ENCODE measurements around the gene PRRX2. TPM values are rescaled to one million over a fixed set of nuclear protein-coding genes. Genes with fewer than 3 reads are reported as not detected.
A peak's percentile ranks its signal among the peaks of the same experiment; 100 is the strongest.
"Not testable (repeated sequence)": the region's sequence is repeated elsewhere in the genome, so short reads cannot be mapped to it uniquely, and the experiment has no call there.

The PRRX2 gene
- total RNA-seq, 5 donors from 2014 or later (not counting 1 experiment from before 2014, with no cell fraction given), result 0.26 TPM; not detected in 4

- Mint-ChIP-seq H3K36me3 (no peaks in the 10 kb centered on the region), H3K9me3 (no peaks in the 10 kb centered on the region), H3K27me3 (no peaks in the 10 kb centered on the region), H3K27ac (no peak overlapping the region), H3K4me3 (no peak overlapping the region), H3K4me1 (no peaks in the 10 kb centered on the region)
- Histone ChIP-seq H3K9me3 (no peaks in the 10 kb centered on the region), H3K27me3 (replicated peaks in 1 of 2; ENCODE audit: control insufficient read depth in 2 of 2, extremely low read depth in 1 of 2, insufficient read depth in 2 of 2, low read length in 1 of 2) (peaks cover 0 to 13% of the 10 kb centered on the region in 2 experiments), H3K4me1 (ENCODE audit: control insufficient read depth in 1 of 2, extremely low read depth in 1 of 2, insufficient read depth in 2 of 2, low read length in 2 of 2) (no peaks in the 10 kb centered on the region), H3K36me3 (ENCODE audit: control insufficient read depth in 2 of 2, extremely low read depth in 1 of 2, insufficient read depth in 1 of 2, low read length in 1 of 2) (no peaks in the 10 kb centered on the region), H3K4me3 (ENCODE audit: control insufficient read depth in 1 of 2, extremely low read depth in 1 of 2, low read length in 1 of 2) (no peak overlapping the region), H3K27ac (ENCODE audit: low read length) (no peak overlapping the region)
- CTCF ChIA-PET, result no interaction called here
- POLR2A ChIA-PET, result interaction anchor here in 1 of 2 donors (0.6 kb wide), 1 partner anchor 18 kb away, joined by 4 read pairs; no protein-coding TSS in a partner anchor
- DNase-seq, result no peak
- 43% methylated on average over 1 of the region's 7 CpGs for WGBS (ENCODE audit: insufficient coverage)
- ATAC-seq (replicated peaks in 1 of 4), result no peak
These were observed 9.8 kb upstream of the PRRX2 start for GRCh38 chr9:129655696-129656095.

GRCh38 chr9:129656795-129657390 is 8.6 kb upstream of the PRRX2 start:
- no peaks in the 10 kb centered on the region for H3K27me3 Mint-ChIP-seq
- POLR2A ChIA-PET, result interaction anchor here in 1 of 2 donors (0.7 kb wide), 1 partner anchor 34 kb away, joined by 4 read pairs; no protein-coding TSS in a partner anchor
- no peak overlapping the region for H3K4me3 Mint-ChIP-seq
- no peaks in the 10 kb centered on the region for H3K9me3 Mint-ChIP-seq
- ATAC-seq (replicated peaks in 1 of 4) (no peak), DNase-seq (no peak)
- no peaks in the 10 kb centered on the region for H3K36me3 Mint-ChIP-seq
- H3K27me3 ChIP-seq (replicated peaks in 1 of 2; ENCODE audit: control insufficient read depth in 2 of 2, extremely low read depth in 1 of 2, insufficient read depth in 2 of 2, low read length in 1 of 2), result peaks cover 0 to 11% of the 10 kb centered on the region in 2 experiments
- H3K27ac Mint-ChIP-seq, result no peak overlapping the region
- 72% methylated on average over 6 of the region's 12 CpGs for WGBS (ENCODE audit: insufficient coverage)
- no peaks in the 10 kb centered on the region for H3K36me3 ChIP-seq (ENCODE audit: control insufficient read depth in 2 of 2, extremely low read depth in 1 of 2, insufficient read depth in 1 of 2, low read length in 1 of 2)
- CTCF ChIA-PET, result no interaction called here
- no peak overlapping the region for H3K27ac ChIP-seq (ENCODE audit: low read length)
- no peaks in the 10 kb centered on the region for H3K4me1 ChIP-seq (ENCODE audit: control insufficient read depth in 1 of 2, extremely low read depth in 1 of 2, insufficient read depth in 2 of 2, low read length in 2 of 2)
- H3K4me1 Mint-ChIP-seq, result peaks cover 0 to 4% (median 0%) of the 10 kb centered on the region in 3 donors
- no peaks in the 10 kb centered on the region for H3K9me3 ChIP-seq
- H3K4me3 ChIP-seq (ENCODE audit: control insufficient read depth in 1 of 2, extremely low read depth in 1 of 2, low read length in 1 of 2), result no peak overlapping the region

GRCh38 chr9:129661029-129661428 is 4.4 kb upstream of the PRRX2 start:
- no peaks in the 10 kb centered on the region for H3K36me3 ChIP-seq (ENCODE audit: control insufficient read depth in 2 of 2, extremely low read depth in 1 of 2, insufficient read depth in 1 of 2, low read length in 1 of 2)
- H3K4me1 Mint-ChIP-seq, result peaks cover 3 to 4% (median 4%) of the 10 kb centered on the region in 3 donors
- H3K9me3 Mint-ChIP-seq, result no peaks in the 10 kb centered on the region
- no peak overlapping the region for H3K4me3 ChIP-seq (ENCODE audit: control insufficient read depth in 1 of 2, extremely low read depth in 1 of 2, low read length in 1 of 2)
- peaks cover 0 to 21% of the 10 kb centered on the region in 2 experiments for H3K27me3 ChIP-seq (replicated peaks in 1 of 2; ENCODE audit: control insufficient read depth in 2 of 2, extremely low read depth in 1 of 2, insufficient read depth in 2 of 2, low read length in 1 of 2)
- H3K9me3 ChIP-seq, result no peaks in the 10 kb centered on the region
- peaks cover 0 to 11% of the 10 kb centered on the region in 2 experiments for H3K4me1 ChIP-seq (ENCODE audit: control insufficient read depth in 1 of 2, extremely low read depth in 1 of 2, insufficient read depth in 2 of 2, low read length in 2 of 2)
- H3K27ac Mint-ChIP-seq, result no peak overlapping the region
- H3K4me3 Mint-ChIP-seq, result no peak overlapping the region
- no peaks in the 10 kb centered on the region for H3K36me3 Mint-ChIP-seq
- ATAC-seq (replicated peaks in 1 of 4) (no peak), DNase-seq (no peak)
- no peak overlapping the region for H3K27ac ChIP-seq (ENCODE audit: low read length)
- ChIA-PET CTCF (no interaction called here), POLR2A (no interaction called here)
- WGBS (ENCODE audit: insufficient coverage), result no CpG with 5 or more reads among the region's 2 CpGs
- H3K27me3 Mint-ChIP-seq, result peaks cover 0 to 8% of the 10 kb centered on the region in 2 donors

- Histone ChIP-seq H3K27me3 (replicated peaks in 1 of 2; ENCODE audit: control insufficient read depth in 2 of 2, extremely low read depth in 1 of 2, insufficient read depth in 2 of 2, low read length in 1 of 2) (peaks cover 4 to 33% of the 10 kb centered on the region in 2 experiments), H3K4me1 (ENCODE audit: control insufficient read depth in 1 of 2, extremely low read depth in 1 of 2, insufficient read depth in 2 of 2, low read length in 2 of 2) (peaks cover 0 to 18% of the 10 kb centered on the region in 2 experiments)
- peaks cover 1 to 13% of the 10 kb centered on the region in 2 donors for H3K27me3 Mint-ChIP-seq
- H3K4me3 Mint-ChIP-seq; H3K36me3 ChIP-seq (ENCODE audit: control insufficient read depth in 2 of 2, extremely low read depth in 1 of 2, insufficient read depth in 1 of 2, low read length in 1 of 2); POLR2A ChIA-PET; H3K9me3 ChIP-seq; H3K4me3 ChIP-seq (ENCODE audit: control insufficient read depth in 1 of 2, extremely low read depth in 1 of 2, low read length in 1 of 2); H3K4me1 Mint-ChIP-seq; H3K27ac ChIP-seq (ENCODE audit: low read length); H3K36me3 Mint-ChIP-seq; DNase-seq; ATAC-seq (replicated peaks in 1 of 4); H3K27ac Mint-ChIP-seq; H3K9me3 Mint-ChIP-seq: not testable (repeated sequence)
- CTCF ChIA-PET, result interaction anchor here in 1 of 2 donors (0.6 kb wide), 2 partner anchors 485 to 546 kb away, joined by 3 to 6 read pairs; no protein-coding TSS in a partner anchor
- 100% methylated on average over 1 of the region's 3 CpGs for WGBS (ENCODE audit: insufficient coverage)
These were observed 3.2 kb upstream of the PRRX2 start for GRCh38 chr9:129662239-129662638.

- CTCF ChIA-PET, result no interaction called here
- Histone ChIP-seq H3K27ac (ENCODE audit: low read length) (no peak overlapping the region), H3K9me3 (no peaks in the 10 kb centered on the region), H3K36me3 (ENCODE audit: control insufficient read depth in 2 of 2, extremely low read depth in 1 of 2, insufficient read depth in 1 of 2, low read length in 1 of 2) (no peaks in the 10 kb centered on the region), H3K4me3 (ENCODE audit: control insufficient read depth in 1 of 2, extremely low read depth in 1 of 2, low read length in 1 of 2) (peak overlapping the region; percentile 39 to 46), H3K4me1 (ENCODE audit: control insufficient read depth in 1 of 2, extremely low read depth in 1 of 2, insufficient read depth in 2 of 2, low read length in 2 of 2) (peaks cover 0 to 18% of the 10 kb centered on the region in 2 experiments), H3K27me3 (replicated peaks in 1 of 2; ENCODE audit: control insufficient read depth in 2 of 2, extremely low read depth in 1 of 2, insufficient read depth in 2 of 2, low read length in 1 of 2) (peaks cover 4 to 49% of the 10 kb centered on the region in 2 experiments)
- Mint-ChIP-seq H3K27ac (peak overlapping the region in 1 of 2 donors; percentile 24), H3K27me3 (peaks cover 5 to 27% of the 10 kb centered on the region in 2 donors), H3K9me3 (no peaks in the 10 kb centered on the region), H3K4me1 (peaks cover 3 to 4% (median 4%) of the 10 kb centered on the region in 3 donors), H3K36me3 (no peaks in the 10 kb centered on the region), H3K4me3 (peak overlapping the region; percentile 69 to 86 (median 71))
- DNase-seq (peak in 3 of 35 experiments; percentile 6 to 23 (median 7)), ATAC-seq (replicated peaks in 1 of 4) (peak; percentile 59 to 74 (median 62))
- POLR2A ChIA-PET, result no interaction called here
- WGBS (ENCODE audit: insufficient coverage), result 26% methylated on average over 26 of the region's 36 CpGs
These were observed 580 bp upstream of the PRRX2 start for GRCh38 chr9:129664746-129665388.

- H3K9me3 ChIP-seq, result no peaks in the 10 kb centered on the region
- WGBS (ENCODE audit: insufficient coverage), result 5% methylated on average over 77 of the region's 88 CpGs
- peaks cover 0 to 18% of the 10 kb centered on the region in 2 experiments for H3K4me1 ChIP-seq (ENCODE audit: control insufficient read depth in 1 of 2, extremely low read depth in 1 of 2, insufficient read depth in 2 of 2, low read length in 2 of 2)
- Mint-ChIP-seq H3K27me3 (peaks cover 5 to 32% of the 10 kb centered on the region in 2 donors), H3K9me3 (no peaks in the 10 kb centered on the region), H3K36me3 (no peaks in the 10 kb centered on the region), H3K4me3 (peak overlapping the region in 2 of 3 donors; percentile 51 to 86), H3K4me1 (peaks cover 1 to 4% (median 3%) of the 10 kb centered on the region in 3 donors), H3K27ac (no peak overlapping the region)
- H3K27me3 ChIP-seq (replicated peaks in 1 of 2; ENCODE audit: control insufficient read depth in 2 of 2, extremely low read depth in 1 of 2, insufficient read depth in 2 of 2, low read length in 1 of 2), result peaks cover 4 to 49% of the 10 kb centered on the region in 2 experiments
- POLR2A ChIA-PET, result no interaction called here
- peak overlapping the region in 1 of 2 donors; percentile 46 for H3K4me3 ChIP-seq (ENCODE audit: control insufficient read depth in 1 of 2, extremely low read depth in 1 of 2, low read length in 1 of 2)
- no peaks in the 10 kb centered on the region for H3K36me3 ChIP-seq (ENCODE audit: control insufficient read depth in 2 of 2, extremely low read depth in 1 of 2, insufficient read depth in 1 of 2, low read length in 1 of 2)
- DNase-seq, result no peak
- peak; percentile 27 to 34 (median 31) for ATAC-seq (replicated peaks in 1 of 4)
- CTCF ChIA-PET, result no interaction called here
- H3K27ac ChIP-seq (ENCODE audit: low read length), result no peak overlapping the region
These were observed 520 bp downstream of the PRRX2 start for GRCh38 chr9:129665814-129666520.

Data from T-cell (primary cell).